HG02943 (cell line): ENCODE data around the gene IARS1.

ENCODE experiments used
- ATAC-seq: cut with Tn5 transposase; IDR thresholded peaks from one replicate; pipeline ENCODE4 v1.9.1; 2021; ENCODE audit warnings: mild to moderate bottlenecking, low read depth, moderate library complexity; ENCODE audit not compliant: unreplicated experiment

Gene IARS1

GRCh38 chr9:92247981-92248380 is 45.5 kb downstream of the IARS1 start:
- ATAC-seq = no peak

- no peak for ATAC-seq
These were observed 46.2 kb downstream of the IARS1 start for GRCh38 chr9:92247296-92247695.

DNA sequence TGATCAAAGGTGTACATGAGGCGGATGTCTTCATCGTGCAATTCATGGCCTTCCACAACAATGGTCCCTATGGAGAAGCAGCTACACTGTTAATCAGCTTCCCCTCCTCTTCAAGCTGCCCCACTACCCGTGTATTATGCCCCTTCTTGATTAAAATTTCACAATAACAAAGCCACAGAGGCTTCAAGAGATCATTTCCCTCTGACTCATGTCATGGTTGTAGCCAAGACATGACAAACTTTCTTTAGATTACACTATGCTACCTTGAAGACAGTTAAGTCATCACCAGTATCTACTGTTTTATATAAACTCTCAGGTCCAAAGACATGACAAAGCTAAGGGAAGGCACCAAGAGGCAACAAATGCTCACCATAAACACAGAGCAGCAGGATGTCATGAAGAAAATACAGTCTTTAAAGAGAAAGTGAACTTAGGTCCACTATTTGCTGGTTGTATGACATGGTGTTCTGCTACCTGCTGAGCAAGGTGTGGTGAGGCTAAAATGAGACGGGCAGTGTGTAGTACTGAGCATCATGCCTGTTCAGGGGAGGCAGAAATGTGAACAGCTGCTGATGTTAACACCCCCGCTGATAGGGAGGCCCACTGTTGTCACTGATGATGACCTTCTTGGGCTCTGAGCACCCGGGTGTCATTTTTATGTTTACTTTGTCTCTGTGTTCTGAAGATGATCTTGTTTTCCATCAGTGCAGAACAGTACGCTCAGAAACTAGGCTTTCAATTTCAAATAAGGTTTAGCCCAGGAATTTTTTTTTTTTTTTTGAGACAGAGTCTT is 48.3 kb downstream of the IARS1 start:
- ATAC-seq = no peak
